Right kidney (tissue), 1 donor: ENCODE results near the gene RAB6C.
A peak's percentile ranks its signal among the peaks of the same experiment; 100 is the strongest.
"Not testable (repeated sequence)": the region's sequence is repeated elsewhere in the genome, so short reads cannot be mapped to it uniquely, and the experiment has no call there.

Experiments used
- DNase-seq: peaks from one replicate; pipeline ENCODE4 v3.0.0-alpha.2; 2016

The RAB6C gene

GRCh38 chr2:129993151-129993550, 13.7 kb downstream of the RAB6C start:
- not testable (repeated sequence) for DNase-seq

DNA sequence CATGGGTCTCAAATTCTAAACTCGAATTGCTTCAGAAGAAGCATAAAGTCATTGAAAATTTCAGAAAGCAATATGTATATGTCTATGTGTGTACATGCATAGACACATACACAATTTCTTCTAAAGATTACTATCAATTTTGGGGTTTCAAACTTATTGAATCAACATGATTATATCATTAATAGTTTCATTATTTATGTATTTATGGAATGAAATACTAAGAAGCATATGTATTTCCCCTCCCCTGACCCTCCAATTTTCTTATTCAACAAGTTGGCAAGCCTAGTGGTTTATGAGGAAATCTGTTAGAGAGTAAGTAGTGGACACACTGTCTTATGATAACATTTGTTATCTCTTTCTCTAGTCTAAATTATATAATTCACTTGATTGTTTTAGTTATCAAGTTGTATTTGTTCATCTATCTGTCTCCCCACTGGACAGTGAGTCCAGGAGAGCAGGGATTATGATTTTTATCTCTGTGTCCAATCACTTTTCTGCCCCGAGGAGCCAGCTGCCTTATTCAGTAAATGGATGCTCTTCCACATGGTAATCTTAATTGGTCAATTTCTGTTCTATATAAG, 17.3 kb downstream of the RAB6C start:
- not testable (repeated sequence) for DNase-seq

- DNase-seq = not testable (repeated sequence)
These were observed 19.3 kb downstream of the RAB6C start for GRCh38 chr2:129998771-129999170.

- peak; percentile 26 for DNase-seq
These were observed 26.4 kb downstream of the RAB6C start for GRCh38 chr2:130005862-130006261.

GRCh38 chr2:130016701-130017100, 37.2 kb downstream of the RAB6C start:
- DNase-seq = not testable (repeated sequence)

DNA sequence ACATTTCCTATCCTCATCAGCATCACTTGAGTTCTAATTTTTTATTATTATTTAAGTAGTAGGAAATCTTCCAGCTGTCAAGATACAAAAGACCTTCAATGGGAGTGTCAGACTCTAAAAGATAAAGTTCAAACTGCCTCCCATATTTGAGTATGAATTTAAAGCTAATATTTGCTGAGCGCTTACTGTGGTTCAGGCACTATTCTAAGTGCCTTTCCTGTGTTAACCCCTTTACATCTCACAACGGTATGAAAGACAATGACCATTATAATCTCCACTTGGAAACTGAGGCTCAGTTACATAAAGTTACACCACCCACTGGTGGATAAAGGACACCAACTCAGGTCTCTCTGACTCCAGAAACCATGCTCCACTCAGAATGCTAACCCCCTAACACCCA, 39.9 kb downstream of the RAB6C start:
- DNase-seq = no peak

- DNase-seq = not testable (repeated sequence)
These were observed 40.6 kb downstream of the RAB6C start for GRCh38 chr2:130020069-130020468.

- DNase-seq = not testable (repeated sequence)
These were observed 46.5 kb downstream of the RAB6C start for GRCh38 chr2:130025931-130026330.
